HG03097 (cell line): ENCODE measurements around the gene KLHL29.

Source experiments
- ATAC-seq: cut with Tn5 transposase; IDR thresholded peaks from one replicate; pipeline ENCODE4 v1.9.1; 2021; ENCODE audit not compliant: unreplicated experiment, low FRiP score

KLHL29 gene

GRCh38 chr2:23366720-23367119 lies 18.3 kb upstream of the KLHL29 start:
- no peak for ATAC-seq

- ATAC-seq, result no peak
These were observed 17.2 kb upstream of the KLHL29 start for GRCh38 chr2:23367760-23368159.

- ATAC-seq, result no peak
These were observed 11.3 kb upstream of the KLHL29 start for GRCh38 chr2:23373666-23374065.

GRCh38 chr2:23375448-23375847 lies 9.5 kb upstream of the KLHL29 start:
- ATAC-seq, result no peak

- ATAC-seq, result no peak
These were observed 8.9 kb upstream of the KLHL29 start for GRCh38 chr2:23376075-23376474.

- ATAC-seq, result no peak
These were observed 8.0 kb upstream of the KLHL29 start for GRCh38 chr2:23376972-23377371.

GRCh38 chr2:23377771-23378170 lies 7.2 kb upstream of the KLHL29 start:
- no peak for ATAC-seq

GRCh38 chr2:23378496-23378895 lies 6.5 kb upstream of the KLHL29 start:
- no peak for ATAC-seq

GRCh38 chr2:23379220-23379695 lies 5.7 kb upstream of the KLHL29 start:
- no peak for ATAC-seq

GRCh38 chr2:23380562-23381065 lies 4.4 kb upstream of the KLHL29 start:
- peak; percentile 40 for ATAC-seq

GRCh38 chr2:23381084-23381483 lies 3.9 kb upstream of the KLHL29 start:
- ATAC-seq, result no peak

- ATAC-seq, result no peak
These were observed 3.5 kb upstream of the KLHL29 start for GRCh38 chr2:23381485-23381884.

- no peak for ATAC-seq
These were observed 1.9 kb upstream of the KLHL29 start for GRCh38 chr2:23383100-23383499.

GRCh38 chr2:23385351-23385747 lies 370 bp downstream of the KLHL29 start:
- peak; percentile 14 for ATAC-seq

- peak; percentile 6 for ATAC-seq
These were observed 864 bp downstream of the KLHL29 start for GRCh38 chr2:23385748-23386338.

GRCh38 chr2:23386339-23387220 lies 1.6 kb downstream of the KLHL29 start:
- no peak for ATAC-seq

GRCh38 chr2:23387221-23387550 lies 2.2 kb downstream of the KLHL29 start:
- no peak for ATAC-seq

- no peak for ATAC-seq
These were observed 2.9 kb downstream of the KLHL29 start for GRCh38 chr2:23387845-23388244.

- ATAC-seq, result no peak
These were observed 3.3 kb downstream of the KLHL29 start for GRCh38 chr2:23388294-23388693.

GRCh38 chr2:23388756-23389514 lies 4.0 kb downstream of the KLHL29 start:
- no peak for ATAC-seq

GRCh38 chr2:23390152-23390551 lies 5.2 kb downstream of the KLHL29 start:
- ATAC-seq, result no peak
